AG04450 (cell line): ENCODE data around the gene ZNF275. TPM values are rescaled to one million over a fixed set of nuclear protein-coding genes. Genes with fewer than 3 reads are reported as not detected.

Source experiments
- CTCF ChIA-PET: fragments of 300-600, 350-600 bp; formaldehyde crosslinking; extraction: SDS; loops from one replicate; lab custom pipeline; 2022; ENCODE audit warnings: antibody characterized with exemption, inconsistent platforms; lab: Charles Lee
- POLR2A ChIA-PET: fragments of 350-600 bp; formaldehyde crosslinking; extraction: SDS; loops from one replicate; lab custom pipeline; 2021; ENCODE audit warnings: antibody characterized with exemption, inconsistent platforms; lab: Yijun Ruan, JAX
- DNase-seq: peaks from one replicate; pipeline ENCODE4 v3.0.0-alpha.2; 2011; ENCODE audit warnings: low read depth, low spot score
- H3K27ac ChIP-seq: one replicate; pipeline ENCODE4 v1.5.1; 2012; ENCODE audit warnings: low read depth, low read length, control low read depth
- H3K27me3 ChIP-seq: one replicate; pipeline ENCODE4 v1.6.0; 2012; ENCODE audit warnings: low read length; ENCODE audit not compliant: control insufficient read depth, insufficient read depth
- H3K4me3 ChIP-seq: 2 replicates; pipeline ENCODE4 v1.5.1; 2011; ENCODE audit warnings: mild to moderate bottlenecking, low read depth, low read length, control low read depth
- H3K9me3 ChIP-seq: 2 replicates; pipeline ENCODE4 v1.5.1; 2012; ENCODE audit warnings: low read length; ENCODE audit not compliant: control insufficient read depth, insufficient read depth
- polyA plus RNA-seq: library from polyadenylated mRNA; depleted of rRNA; stranded (reverse); fragments of >200 nt; gene quantifications from 2 replicates; pipeline ENCODE4 v1.2.3, GENCODE V29; 2011
- TF ChIP-seq, protein P1 (sequence below): IDR thresholded peaks from 2 replicates; pipeline ENCODE4 v1.5.1; 2011; ENCODE audit warnings: low read depth, low read length, control low read depth, inconsistent platforms

The ZNF275 gene
- polyA plus RNA-seq, 1 experiment: 15.0 TPM

DNA sequence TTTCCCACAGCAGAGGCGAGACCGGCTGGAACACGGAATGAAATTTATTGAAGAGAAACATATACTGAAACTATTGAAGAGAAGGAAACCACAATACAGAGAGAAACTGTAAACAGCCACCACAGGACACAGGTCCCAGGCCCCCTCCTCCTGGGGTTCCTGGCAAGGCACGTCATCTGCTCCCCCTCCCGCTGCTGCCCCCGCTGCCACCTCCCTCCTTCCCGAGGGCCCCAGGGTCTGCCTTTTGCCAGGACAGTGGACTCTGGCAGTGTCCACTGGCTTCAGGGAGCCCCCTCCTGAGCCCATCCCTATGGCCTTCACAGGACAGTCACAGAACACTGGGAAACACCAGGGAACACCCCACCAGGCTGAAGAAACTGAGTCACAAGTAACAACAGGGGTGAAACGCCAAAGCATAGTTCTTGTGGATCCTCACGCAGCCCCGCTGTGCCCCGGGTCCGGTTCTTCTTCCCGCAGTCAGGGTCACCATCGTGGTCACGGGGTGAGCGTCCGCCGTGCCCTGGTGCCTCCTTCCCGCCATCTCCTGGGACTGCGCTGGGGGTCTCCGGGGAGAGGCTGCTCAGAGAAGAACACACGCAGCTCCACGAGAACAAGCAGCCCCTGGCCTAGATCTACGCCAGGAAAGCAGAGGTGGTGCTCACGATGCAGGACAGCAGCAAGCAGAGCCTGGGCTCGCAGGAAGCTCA, 61.8 kb downstream of the ZNF275 start:
- CTCF ChIA-PET: no interaction called here
- Histone ChIP-seq H3K27ac (no peak overlapping the region), H3K9me3 (peaks cover 3% of the 10 kb centered on the region; the same call in 1 of the 2 replicates), H3K4me3 (no peak overlapping the region), H3K27me3 (no peaks in the 10 kb centered on the region)
- TF ChIP-seq, protein P1, sequence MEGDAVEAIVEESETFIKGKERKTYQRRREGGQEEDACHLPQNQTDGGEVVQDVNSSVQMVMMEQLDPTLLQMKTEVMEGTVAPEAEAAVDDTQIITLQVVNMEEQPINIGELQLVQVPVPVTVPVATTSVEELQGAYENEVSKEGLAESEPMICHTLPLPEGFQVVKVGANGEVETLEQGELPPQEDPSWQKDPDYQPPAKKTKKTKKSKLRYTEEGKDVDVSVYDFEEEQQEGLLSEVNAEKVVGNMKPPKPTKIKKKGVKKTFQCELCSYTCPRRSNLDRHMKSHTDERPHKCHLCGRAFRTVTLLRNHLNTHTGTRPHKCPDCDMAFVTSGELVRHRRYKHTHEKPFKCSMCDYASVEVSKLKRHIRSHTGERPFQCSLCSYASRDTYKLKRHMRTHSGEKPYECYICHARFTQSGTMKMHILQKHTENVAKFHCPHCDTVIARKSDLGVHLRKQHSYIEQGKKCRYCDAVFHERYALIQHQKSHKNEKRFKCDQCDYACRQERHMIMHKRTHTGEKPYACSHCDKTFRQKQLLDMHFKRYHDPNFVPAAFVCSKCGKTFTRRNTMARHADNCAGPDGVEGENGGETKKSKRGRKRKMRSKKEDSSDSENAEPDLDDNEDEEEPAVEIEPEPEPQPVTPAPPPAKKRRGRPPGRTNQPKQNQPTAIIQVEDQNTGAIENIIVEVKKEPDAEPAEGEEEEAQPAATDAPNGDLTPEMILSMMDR: no peak
- POLR2A ChIA-PET: no interaction called here
- no peak for DNase-seq

DNA sequence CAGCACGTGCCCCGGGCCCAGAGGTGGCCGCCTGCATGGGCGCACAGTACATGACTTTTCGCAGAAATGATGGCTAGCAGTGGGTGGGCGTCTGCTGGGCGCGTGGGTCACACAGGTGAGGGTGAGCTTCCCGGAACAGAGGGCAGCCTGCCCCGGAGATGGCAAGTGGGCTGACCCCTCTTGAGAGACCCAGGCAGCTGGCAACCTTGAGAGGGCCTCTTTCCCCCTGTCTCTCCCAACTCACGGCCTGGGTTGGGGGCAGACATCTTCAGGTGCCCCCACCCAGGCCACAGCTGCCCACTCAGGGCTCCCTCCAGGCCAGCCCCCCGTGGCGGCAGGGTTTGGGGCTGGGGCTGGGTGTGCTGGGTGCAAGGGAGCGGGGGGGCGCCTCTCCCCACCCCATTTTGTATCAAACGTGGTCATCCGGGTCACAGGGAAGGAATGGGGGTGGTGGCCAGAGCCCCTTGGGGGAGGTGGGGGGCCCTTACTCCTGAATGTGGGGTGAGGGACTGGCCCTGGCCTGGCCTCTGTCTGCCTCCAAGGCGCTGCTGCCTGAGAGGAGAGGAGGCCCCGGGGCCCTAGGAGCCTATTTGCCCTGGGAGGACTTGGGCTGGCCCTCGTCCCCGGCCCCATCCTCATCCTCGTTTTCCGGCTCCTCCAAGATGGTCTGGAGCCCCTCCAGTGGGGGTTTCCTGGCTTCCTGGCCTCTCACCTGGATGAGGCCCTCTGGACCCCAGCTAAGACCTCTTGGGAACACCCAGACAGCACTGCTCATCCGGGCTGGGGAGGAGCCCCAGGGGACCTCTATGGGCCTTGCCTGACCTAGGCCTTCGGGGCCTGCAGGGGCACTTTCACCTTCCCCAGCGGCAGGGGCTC, 62.6 kb downstream of the ZNF275 start:
- DNase-seq: no peak
- Histone ChIP-seq H3K4me3 (no peak overlapping the region), H3K27ac (no peak overlapping the region), H3K9me3 (peaks cover 3% of the 10 kb centered on the region; the same call in 1 of the 2 replicates), H3K27me3 (no peaks in the 10 kb centered on the region)
- ChIA-PET POLR2A (no interaction called here), CTCF (no interaction called here)
- TF ChIP-seq, protein P1: no peak

DNA sequence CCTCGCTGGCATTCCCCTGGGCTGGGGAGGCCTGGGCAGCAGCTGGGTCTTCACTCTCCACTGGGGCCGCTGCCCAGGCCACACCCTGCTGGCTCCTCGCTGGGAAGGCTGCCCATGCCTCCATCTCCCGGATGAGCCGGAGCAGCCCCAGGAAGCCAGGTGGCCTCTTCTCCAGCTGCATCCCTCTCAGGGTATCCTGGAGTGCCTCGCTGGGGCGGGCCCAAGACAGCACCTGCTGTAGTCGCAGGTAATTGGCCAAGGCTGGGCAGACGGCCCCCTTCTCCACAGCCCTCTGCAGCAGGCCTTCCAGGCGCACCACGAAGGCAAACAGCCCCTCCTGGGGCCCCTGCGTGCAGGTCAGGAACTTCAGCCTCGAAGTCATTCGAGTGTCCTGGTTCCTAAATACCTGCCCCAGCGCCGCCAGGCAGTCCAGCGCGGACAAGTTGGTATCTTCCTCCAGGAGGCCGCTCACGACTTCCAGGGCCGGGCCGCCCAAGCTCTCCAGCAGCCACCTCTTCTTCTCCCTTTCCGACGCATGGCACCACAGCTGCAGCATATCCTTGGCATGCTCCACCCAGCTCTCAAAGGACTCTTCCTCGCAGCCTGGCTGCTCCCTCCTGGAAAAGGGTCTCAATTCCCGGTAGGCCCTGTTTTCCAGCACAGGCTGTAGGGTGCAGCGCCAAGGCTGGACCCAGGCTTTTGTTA, 63.5 kb downstream of the ZNF275 start:
- no peaks in the 10 kb centered on the region; the same call in 1 of the 2 replicates for H3K9me3 ChIP-seq
- POLR2A ChIA-PET: no interaction called here
- CTCF ChIA-PET: no interaction called here

DNA sequence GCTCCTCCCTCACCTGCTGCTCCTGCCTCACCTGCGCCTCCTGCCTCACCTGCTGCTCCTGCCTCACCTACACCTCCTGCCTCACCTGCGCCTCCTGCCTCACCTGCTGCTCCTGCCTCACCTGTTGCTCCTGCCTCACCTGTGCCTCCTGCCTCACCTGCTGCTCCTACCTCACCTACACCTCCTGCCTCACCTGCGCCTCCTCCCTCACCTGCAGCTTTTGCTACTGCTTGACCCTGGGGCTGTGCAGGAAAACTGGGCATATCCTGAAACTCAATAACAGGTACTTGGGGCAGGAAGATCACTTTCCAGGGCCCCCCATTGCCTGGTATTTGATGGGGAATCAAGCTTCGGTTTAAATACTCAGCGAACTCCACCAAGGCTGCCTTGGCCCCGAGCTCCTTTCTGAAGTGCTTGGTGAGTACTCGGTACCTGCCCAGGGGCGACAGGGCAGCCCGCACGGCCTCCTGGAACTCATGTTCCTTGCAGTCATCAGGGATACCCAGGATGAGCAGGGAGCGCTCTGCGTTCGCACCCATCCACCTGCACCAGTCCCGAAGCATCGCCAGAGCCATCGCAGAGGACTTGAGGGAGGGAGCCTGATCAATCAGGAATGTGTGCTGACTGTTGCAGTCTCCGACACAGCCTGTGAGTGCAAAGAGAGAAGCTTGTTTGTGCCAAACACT, 64.5 kb downstream of the ZNF275 start:
- no peak overlapping the region for H3K4me3 ChIP-seq
- H3K27me3 ChIP-seq: no peaks in the 10 kb centered on the region
- TF ChIP-seq, protein P1: no peak
- H3K9me3 ChIP-seq: no peaks in the 10 kb centered on the region; the same call in 1 of the 2 replicates
- ChIA-PET POLR2A (no interaction called here), CTCF (no interaction called here)
- DNase-seq: no peak
- H3K27ac ChIP-seq: no peak overlapping the region

More for the DNA sequence above, 63.5 kb downstream of the ZNF275 start:
- DNase-seq: no peak
- no peaks in the 10 kb centered on the region for H3K27me3 ChIP-seq
- H3K27ac ChIP-seq: no peak overlapping the region
- no peak overlapping the region for H3K4me3 ChIP-seq
- TF ChIP-seq, protein P1: no peak
